ENCODE results near the gene EHMT1.

Gene EHMT1

DNA sequence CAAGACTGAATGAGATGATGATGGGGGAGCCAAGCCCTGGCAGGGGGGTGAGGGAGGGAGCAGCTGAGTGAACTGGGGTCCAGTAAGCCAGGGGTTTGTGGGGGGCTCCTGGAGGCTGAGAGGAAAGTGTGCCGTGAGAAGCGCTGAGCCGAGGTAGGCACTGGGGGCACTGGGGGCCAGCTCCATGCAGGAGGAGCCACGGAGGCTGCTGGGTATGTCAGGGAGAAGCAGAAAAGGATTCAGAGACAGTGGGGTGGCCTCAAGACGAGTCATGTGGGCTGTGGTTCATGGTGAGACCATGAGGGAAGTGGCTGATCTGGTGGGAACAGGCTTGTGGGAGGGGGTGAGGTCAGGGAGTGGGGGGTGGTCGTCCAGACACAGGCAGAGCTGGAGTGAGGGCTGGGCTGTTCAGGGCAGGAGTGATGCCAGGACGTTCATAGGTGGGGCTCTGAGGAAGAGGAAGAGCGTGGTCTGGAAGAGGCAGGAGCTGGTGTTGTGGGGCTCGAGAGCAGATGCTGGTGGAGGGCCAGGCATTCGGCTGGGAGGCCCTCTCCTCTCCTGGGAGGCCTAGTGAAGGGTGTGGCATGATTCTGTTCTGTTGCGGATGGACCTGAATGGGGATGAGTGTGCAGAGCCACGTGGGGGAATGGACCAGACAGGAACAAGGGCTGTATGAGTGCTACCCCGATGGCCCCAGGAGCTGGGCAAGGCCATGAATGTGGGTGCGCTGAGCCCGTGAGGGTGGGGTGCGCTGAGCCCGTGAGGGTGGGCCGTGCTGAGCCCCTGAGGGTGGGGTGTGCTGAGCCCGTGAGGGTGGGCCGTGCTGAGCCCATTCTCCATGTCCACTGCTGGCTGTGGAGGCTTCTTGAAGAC, 166.1 kb downstream of the EHMT1 start:
- no peak for DNase-seq (ENCODE audit: low read depth in 2 of 2)

DNA sequence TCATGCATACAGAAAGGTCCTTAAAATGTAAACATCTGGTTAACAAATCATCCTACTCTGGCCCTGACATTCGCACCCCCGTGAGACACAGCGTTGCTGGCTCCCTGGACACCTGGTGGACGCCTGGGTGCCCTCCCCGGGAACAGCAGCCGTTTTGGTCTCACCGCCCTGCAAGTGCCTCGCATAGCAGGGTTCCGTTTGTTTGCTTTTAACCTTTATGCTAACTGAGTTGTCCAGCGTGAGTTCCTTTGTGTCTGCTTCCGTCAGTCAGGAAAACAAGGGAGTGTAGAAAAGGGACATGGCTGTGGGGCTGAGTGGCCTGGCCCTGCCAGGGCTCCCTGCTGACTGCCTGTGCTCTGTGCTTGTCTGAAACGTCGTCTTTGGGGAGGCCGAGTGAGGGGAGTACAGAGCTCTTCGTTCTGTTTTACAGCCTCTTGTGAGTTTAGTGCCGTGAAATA, 166.9 kb downstream of the EHMT1 start:
- DNase-seq (ENCODE audit: low read depth in 2 of 2): no peak

DNA sequence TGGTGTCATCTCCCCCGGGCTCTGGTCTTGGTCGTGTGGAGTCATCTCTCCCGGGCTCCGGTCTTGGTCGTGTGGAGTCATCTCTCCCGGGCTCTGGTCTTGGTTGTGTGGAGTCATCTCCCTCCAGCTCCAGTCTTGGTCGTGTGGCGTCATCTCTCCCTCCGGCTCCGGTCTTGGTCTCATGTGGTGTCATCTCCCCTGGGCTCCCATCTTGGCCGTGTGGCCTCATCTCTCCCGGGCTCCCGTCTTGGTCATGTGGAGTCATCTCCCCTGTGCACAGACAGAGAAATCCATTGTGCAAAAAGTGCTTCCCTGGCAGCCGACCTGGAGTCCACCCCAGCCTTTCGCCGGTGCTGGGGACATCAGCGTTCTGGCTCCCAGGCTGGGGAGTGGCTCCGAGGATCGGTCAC, 167.7 kb downstream of the EHMT1 start:
- no peak for DNase-seq (ENCODE audit: low read depth in 2 of 2)

DNA sequence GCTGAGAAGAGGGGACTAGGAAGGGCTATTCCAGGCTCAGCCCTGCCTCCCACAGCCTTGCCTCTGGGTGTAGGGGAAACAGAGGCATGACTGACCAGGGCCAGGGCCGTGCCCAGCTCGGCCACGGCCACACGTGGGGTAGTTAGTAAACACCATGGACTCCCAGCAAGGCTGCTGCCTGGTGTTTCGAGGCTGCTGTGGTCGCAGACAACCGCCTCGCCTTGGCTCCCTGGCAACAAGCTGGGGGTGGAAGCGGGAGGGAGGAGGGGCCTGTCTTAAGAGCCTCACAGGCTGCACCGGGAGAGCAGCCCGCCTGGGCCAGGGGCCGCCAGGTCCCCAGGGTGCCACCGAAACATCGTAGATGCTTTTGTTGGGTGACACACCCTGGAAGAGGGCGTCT, 168.6 kb downstream of the EHMT1 start:
- DNase-seq (ENCODE audit: low read depth in 2 of 2): no peak

GRCh38 chr9:137787786-137788505, 169.1 kb downstream of the EHMT1 start:
- DNase-seq (ENCODE audit: low read depth in 2 of 2): no peak

DNA sequence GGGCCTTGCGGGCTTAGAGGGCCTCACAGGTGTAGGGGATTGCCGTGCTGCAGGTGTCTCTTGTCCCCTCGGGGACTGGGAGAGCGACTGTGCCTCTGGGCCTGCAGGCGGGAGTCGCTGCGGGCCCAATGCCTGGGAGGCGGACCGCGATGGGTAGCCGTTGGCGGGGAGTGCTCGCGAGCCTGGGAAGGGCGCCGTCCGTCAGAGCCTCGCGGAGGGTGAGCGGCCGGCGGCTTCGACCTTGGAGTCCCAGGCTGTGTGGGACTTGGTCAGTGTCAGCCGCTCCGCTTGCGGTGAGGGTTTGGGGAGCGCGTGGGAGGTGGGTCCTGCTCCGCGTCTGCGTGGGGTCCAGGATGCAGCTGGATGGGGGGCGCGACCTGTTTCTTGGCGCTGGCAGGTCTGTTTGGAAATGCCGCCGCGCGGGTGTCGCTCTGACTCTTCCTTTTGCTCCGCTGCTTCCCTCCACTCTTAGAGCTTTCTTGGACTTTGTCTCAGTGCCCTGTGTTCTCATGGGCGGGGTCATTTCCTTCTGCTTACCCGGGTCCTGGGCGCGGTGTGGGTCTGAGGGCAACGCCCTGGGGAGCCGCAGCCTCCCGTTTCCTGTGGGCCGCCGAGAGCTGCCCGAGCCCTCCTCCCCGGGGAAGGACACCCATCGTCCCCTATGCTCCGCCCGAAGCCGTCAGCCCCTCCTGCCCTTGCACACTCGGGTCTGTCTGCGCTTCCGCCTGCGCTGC, 169.9 kb downstream of the EHMT1 start:
- DNase-seq (ENCODE audit: low read depth in 2 of 2): no peak

- DNase-seq (ENCODE audit: low read depth in 2 of 2): no peak
Observed at GRCh38 chr9:137789295-137789895, 170.6 kb downstream of the EHMT1 start.

DNA sequence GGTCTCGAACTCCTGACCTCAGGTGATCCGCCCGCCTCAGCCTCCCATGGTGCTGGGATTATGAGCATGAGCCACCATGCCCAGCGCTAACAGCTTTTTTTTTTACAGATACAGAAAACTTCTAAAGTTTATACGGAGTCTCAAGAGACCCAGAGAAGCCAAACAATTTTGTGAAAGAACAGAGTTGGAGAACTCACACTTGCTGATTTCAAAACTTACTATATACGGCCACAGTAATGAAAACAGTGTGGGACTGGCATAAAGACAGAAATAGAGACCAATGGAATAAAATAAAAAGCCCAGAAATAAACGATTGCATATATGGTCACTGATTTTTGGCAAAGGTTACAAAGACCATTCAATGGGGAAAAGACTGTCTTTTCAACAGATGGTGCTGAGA, 173.1 kb downstream of the EHMT1 start:
- DNase-seq (ENCODE audit: low read depth in 2 of 2): no peak

DNA sequence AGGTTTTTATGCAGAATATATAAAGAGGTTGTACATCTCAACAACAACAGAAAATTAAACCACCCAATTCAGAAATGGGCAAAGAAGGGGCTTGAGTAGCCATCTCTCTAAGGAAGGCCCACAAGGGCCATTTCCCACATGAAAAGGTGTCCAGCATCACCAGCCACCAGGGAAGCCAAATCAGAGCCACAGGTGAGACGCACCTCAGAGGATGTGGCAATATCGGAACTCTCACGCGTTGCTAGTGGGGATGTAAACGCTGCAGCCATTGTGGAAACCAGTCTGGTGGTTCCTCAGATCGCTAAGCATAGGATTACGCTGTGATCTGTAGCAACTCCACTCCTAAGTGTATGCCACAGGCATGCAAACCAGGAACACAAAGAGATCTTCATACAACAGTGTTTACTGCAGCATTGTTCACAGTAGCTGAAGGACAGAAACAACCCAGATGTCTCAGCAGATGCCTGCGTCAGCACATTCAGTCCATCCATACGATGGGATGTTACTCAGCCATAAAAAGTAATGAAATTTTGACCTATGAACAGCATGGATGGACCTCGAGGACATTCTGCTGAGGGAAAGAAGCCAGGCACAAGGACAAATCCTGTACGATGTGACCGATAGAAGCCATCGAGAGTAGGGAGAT, 174.5 kb downstream of the EHMT1 start:
- no peak for DNase-seq (ENCODE audit: low read depth in 2 of 2)

- DNase-seq (ENCODE audit: low read depth in 2 of 2): no peak
Observed at GRCh38 chr9:137795156-137795666, 176.4 kb downstream of the EHMT1 start.

DNA sequence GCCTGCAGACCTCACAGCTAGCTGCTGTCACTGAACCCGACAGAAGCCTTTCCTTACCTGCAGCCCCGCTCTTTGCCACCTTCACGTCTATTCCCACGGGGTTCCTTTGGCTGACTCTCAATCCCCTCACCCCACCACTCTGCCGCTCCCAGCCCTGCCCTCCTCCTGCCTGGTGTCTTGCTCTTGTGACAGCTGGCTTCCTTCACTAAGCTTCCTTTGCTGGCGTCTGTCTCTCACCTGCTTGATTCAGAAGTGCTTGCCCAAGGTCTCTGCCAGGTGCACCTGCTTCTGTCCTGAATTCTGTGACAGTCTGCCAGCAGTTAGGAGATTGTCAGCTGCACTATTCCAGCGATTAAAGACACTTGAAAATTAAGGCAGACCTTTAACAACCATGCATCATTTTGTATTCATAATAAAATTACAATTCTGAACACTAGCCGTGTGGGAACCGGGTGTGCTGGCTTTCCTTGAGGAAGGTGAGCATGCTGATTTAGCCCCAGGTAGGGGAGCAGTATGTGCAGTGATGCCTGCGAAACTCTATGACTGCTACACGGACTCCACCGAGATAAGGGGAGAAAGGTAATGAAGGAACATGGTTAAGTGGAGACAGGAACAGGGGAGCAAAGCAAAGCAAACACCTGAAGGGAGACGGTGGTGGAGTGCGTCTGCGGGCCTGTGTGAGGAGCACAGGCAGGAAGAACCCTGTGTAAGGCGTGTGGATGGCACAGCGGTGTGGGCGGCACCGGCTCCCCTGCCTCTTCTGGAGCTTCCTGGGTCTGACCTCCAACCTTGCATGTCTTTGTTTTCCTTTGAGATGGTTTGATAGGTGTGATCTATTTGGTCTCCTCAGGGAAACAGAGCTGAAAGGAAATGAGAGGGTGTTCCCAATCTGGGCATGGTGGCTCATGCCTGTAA, 178.7 kb downstream of the EHMT1 start:
- no peak for DNase-seq (ENCODE audit: low read depth in 2 of 2)

- no peak for DNase-seq (ENCODE audit: low read depth in 2 of 2)
Observed at GRCh38 chr9:137798142-137798541, 179.3 kb downstream of the EHMT1 start.

- no peak for DNase-seq (ENCODE audit: low read depth in 2 of 2)
Observed at GRCh38 chr9:137798901-137799629, 180.3 kb downstream of the EHMT1 start.

DNA sequence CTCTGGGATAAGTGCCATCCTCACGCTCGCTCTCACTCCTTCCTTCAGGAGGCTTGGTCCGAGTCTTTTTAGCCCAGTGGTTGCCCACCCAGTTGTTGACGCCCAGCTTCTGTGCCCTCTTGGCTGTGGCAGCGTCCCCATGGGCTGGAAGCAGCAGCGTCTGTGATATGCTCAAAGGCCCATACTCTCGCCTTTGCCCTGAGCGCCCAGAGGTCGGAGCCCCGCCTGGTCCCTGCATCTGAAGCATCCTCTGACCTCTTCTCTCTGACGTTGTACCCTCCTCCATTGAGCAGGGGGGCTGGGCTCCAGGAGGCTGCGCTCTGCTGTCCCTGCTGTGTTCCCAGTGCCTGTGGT, 180.8 kb downstream of the EHMT1 start:
- DNase-seq (ENCODE audit: low read depth in 2 of 2): no peak

DNA sequence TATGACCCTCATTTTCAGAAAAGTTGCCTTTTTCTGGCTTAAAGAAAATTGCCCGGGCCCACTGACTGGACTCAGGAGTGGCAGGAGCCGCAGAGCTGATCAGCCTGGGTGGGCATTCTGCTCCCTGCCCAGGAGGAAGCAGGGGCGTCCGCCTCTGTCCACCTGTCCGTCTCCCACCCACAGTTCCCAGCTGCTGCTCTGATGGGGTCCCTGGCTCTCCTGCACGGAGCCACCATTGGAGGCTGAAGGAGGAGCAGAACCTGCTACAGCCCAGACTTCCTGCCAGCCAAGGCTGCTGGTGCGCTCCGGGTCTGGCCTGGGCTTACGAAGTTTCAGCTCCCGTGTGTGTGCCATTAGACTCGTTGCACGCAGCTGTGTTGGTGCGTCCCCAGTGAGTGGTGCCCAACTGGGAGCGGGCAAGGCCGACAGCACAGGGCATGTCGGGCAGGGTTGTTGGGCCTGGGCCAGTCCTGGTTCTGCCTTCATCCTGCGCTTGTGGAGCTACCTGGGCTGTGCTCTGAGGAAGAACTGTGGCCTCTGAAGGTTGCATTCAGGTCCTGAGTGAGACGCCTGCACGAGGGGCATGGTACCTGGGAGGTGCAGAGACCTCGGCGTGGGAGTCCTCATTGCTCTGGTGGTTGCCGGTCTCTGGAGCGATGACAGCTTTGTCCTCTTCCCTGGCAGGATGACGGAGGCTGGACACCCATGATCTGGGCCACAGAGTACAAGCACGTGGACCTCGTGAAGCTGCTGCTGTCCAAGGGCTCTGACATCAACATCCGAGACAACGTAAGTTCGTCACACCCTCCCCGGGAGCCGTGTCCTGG, 181.6 kb downstream of the EHMT1 start:
- no peak for DNase-seq (ENCODE audit: low read depth in 2 of 2)

GRCh38 chr9:137801023-137801319, 182.2 kb downstream of the EHMT1 start:
- DNase-seq (ENCODE audit: low read depth in 2 of 2): no peak

DNA sequence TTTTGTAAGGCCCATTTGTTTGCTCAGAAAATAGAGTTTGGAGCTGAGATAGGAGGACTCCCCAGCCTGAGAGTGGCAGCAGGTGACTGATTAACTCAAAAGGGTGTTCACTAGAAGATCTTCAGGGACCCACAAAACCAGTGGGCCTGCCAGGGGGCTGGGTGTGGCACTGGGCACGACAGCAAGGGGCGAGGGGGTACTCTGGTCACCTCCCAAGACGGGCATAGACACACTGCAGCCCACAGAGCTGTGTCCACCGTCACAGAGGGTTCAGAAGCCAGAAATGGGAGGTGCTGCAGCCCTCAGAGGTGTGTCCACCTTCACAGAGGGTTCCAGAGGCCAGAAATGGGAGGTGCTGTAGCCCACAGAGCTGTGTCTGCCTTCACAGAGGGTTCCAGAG, 183.2 kb downstream of the EHMT1 start:
- DNase-seq (ENCODE audit: low read depth in 2 of 2): no peak

DNA sequence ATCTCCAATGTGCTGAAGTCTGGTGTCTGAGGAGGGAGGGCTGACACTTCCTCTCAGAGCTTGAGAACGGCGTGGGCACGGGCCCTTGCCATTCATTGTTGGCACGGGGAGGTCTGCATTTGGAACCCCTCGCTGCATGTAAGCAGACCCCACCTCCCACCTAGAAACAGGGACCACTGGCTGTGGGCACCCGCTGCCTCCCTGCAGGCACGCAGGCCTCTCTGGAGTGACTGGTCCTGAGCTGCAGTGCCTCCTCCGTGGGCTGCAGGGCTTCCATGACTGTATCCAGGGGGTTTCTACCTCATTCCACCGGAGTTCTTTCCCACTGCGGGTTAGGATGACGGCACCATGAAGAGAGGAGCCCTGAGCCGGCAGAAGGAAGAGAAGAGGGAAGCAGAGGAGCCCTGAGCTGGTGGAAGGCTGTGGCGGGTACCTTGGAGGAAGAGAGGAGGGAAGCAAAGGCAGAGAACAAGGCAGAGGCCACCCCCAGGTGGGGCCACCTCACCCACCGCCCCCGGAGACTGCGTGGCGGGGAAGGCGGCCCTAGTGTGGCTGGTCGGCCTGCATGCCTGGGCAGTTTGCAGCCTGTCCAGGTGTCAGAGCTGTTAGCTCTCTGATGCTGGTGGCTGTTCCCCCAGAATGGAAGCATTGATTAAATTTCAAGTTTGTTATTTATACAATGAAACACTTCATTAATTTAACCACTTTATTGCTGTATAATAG, 183.9 kb downstream of the EHMT1 start:
- no peak for DNase-seq (ENCODE audit: low read depth in 2 of 2)

Measured in activated CD4-positive, alpha-beta T cell treated with anti-CD3 and anti-CD28 coated beads for 24 hours (primary cell).